Measurements from ENCODE around the gene MIGA2.

DNA sequence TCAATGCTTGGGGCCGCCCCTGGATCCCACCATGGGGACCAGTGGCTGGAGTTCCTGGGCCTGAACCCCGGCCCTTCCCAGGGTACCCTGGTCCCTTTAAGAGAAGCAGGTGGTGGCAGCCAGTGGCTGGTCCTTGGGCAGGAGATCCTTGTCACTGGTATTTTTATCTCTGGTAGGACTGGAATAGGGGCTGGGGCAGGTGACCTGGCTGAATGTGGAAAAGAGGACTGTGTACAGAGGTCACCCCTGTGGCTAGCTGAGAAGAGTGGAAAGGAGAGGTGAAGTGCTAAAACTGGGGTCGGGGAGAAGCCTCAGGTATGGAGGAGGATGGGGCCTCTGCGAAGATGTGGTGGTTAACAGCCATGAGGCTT, 67.2 kb downstream of the MIGA2 start:
- TF ChIP-seq CTCF (IDR thresholded peaks at IDR 0.05) (no peak), POLR2A (IDR thresholded peaks at IDR 0.05) (no peak), POLR2AphosphoS5 (IDR thresholded peaks at IDR 0.05) (no peak)

Data from transverse colon (tissue), 4 donors.